RPMI8226 (cell line): Measurements from ENCODE around the gene DEFB125.
"Not testable (repeated sequence)": the region's sequence is repeated elsewhere in the genome, so short reads cannot be mapped to it uniquely, and the experiment has no call there.

ENCODE experiments used
- DNase-seq: peaks from one replicate; pipeline ENCODE4 v3.0.0-alpha.2; 2015

The DEFB125 gene

GRCh38 chr20:87401-87800 is at the start of gene DEFB125:
TSS of gene DEFB125 (plus strand) at chr20:87672. CDS start at chr20:87710, 38 bp downstream.
- DNase-seq, result no peak

GRCh38 chr20:60035-60918 is 27.2 kb upstream of the DEFB125 start:
- DNase-seq, result no peak

GRCh38 chr20:61230-61629 is 26.2 kb upstream of the DEFB125 start:
- DNase-seq, result no peak

GRCh38 chr20:61757-62156 is 25.7 kb upstream of the DEFB125 start:
- DNase-seq, result no peak

- no peak for DNase-seq
These were observed 25.0 kb upstream of the DEFB125 start for GRCh38 chr20:62487-62886.

- no peak for DNase-seq
These were observed 23.4 kb upstream of the DEFB125 start for GRCh38 chr20:64026-64603.

GRCh38 chr20:64766-65322 is 22.6 kb upstream of the DEFB125 start:
- no peak for DNase-seq

- no peak for DNase-seq
These were observed 10.2 kb upstream of the DEFB125 start for GRCh38 chr20:77231-77630.

GRCh38 chr20:78338-78737 is 9.1 kb upstream of the DEFB125 start:
- DNase-seq, result no peak

- no peak for DNase-seq
These were observed 7.9 kb upstream of the DEFB125 start for GRCh38 chr20:79565-79964.

- DNase-seq, result no peak
These were observed 3.2 kb downstream of the DEFB125 start for GRCh38 chr20:90651-91050.

- DNase-seq, result no peak
These were observed 6.2 kb downstream of the DEFB125 start for GRCh38 chr20:93641-94040.

GRCh38 chr20:95215-95614 is 7.7 kb downstream of the DEFB125 start:
- no peak for DNase-seq

- DNase-seq, result not testable (repeated sequence)
These were observed 10.2 kb downstream of the DEFB125 start for GRCh38 chr20:97691-98090.

GRCh38 chr20:101975-102374 is 14.5 kb downstream of the DEFB125 start:
- DNase-seq, result no peak

- no peak for DNase-seq
These were observed 16.0 kb downstream of the DEFB125 start for GRCh38 chr20:103456-103855.

- DNase-seq, result no peak
These were observed 24.9 kb downstream of the DEFB125 start for GRCh38 chr20:112396-112795.

GRCh38 chr20:117518-117917 is 30.0 kb downstream of the DEFB125 start:
- no peak for DNase-seq

GRCh38 chr20:129786-130323 is 42.4 kb downstream of the DEFB125 start:
- DNase-seq, result not testable (repeated sequence)

- DNase-seq, result peak; percentile 24
These were observed 50.4 kb downstream of the DEFB125 start for GRCh38 chr20:137668-138490.

- DNase-seq, result no peak
These were observed 54.8 kb downstream of the DEFB125 start, which contains the start of gene DEFB126 for GRCh38 chr20:142290-142689. TSS of gene DEFB126 (plus strand) at chr20:142590. CDS start at chr20:142629, 39 bp downstream.

- DNase-seq, result no peak
These were observed 58.4 kb downstream of the DEFB125 start for GRCh38 chr20:145877-146276.
